ENCODE measurements around the gene INPP5A. TPM values are rescaled to one million over a fixed set of nuclear protein-coding genes. Genes with fewer than 3 reads are reported as not detected.

The INPP5A gene
- total RNA-seq, 1 experiment from 2014 or later, result 12.3 TPM

GRCh38 chr10:132657748-132658147 is 120.2 kb downstream of the INPP5A start:
- Histone ChIP-seq H3K9me3 (ENCODE audit: control insufficient read depth in 1 of 2, insufficient read depth in 1 of 2, low read depth in 1 of 2, low read length in 2 of 2) (no peaks in the 10 kb centered on the region), H3K79me2 (ENCODE audit: insufficient read depth, low read length) (no peaks in the 10 kb centered on the region), H3K4me3 (replicated peaks in 1 of 2; ENCODE audit: low read depth in 1 of 2, low read length in 2 of 2) (no peak overlapping the region), H4K20me1 (ENCODE audit: insufficient read depth) (no peaks in the 10 kb centered on the region), H3K4me1 (ENCODE audit: control insufficient read depth in 1 of 2, insufficient read depth in 2 of 2, low read length in 2 of 2) (no peaks in the 10 kb centered on the region), H3K27ac (ENCODE audit: low read depth, low read length) (no peak overlapping the region), H3K36me3 (ENCODE audit: control insufficient read depth in 1 of 2, insufficient read depth in 2 of 2, low read length in 2 of 2) (no peaks in the 10 kb centered on the region), H2AFZ (ENCODE audit: low read depth, low read length, poor library complexity, severe bottlenecking) (no peak overlapping the region), H3K4me2 (ENCODE audit: low read length) (no peak overlapping the region), H3K9me2 (ENCODE audit: insufficient read depth) (no peaks in the 10 kb centered on the region), H3K27me3 (ENCODE audit: insufficient read depth, low read length) (no peaks in the 10 kb centered on the region), H3K9ac (ENCODE audit: low read length) (no peak overlapping the region)
- ChIA-PET CTCF (no interaction called here), RAD21 (ENCODE audit: low non-redundant PET in 1 of 2, low total read pairs in 2 of 2, uncharacterized antibody in 2 of 2, unreplicated experiment in 2 of 2) (no interaction called here), POLR2A (no interaction called here)
- DNase-seq (ENCODE audit: low read depth, low spot score) (no peak), ATAC-seq (no peak)
- TF ChIP-seq YY1 (IDR thresholded peaks at IDR 0.05; ENCODE audit: extremely low read depth, insufficient replicate concordance, low read depth, low read length), result no peak
- TF ChIP-seq REST (IDR thresholded peaks at IDR 0.05; ENCODE audit: low read depth), result no peak
- TF ChIP-seq EGR1 (IDR thresholded peaks at IDR 0.05; ENCODE audit: low read depth), result no peak
- TF ChIP-seq SP1 (IDR thresholded peaks at IDR 0.05; ENCODE audit: low read depth), result no peak
- TF ChIP-seq SIN3A (IDR thresholded peaks at IDR 0.05; ENCODE audit: low read depth), result no peak
- TF ChIP-seq ZFX (IDR thresholded peaks at IDR 0.05), result no peak
- no peak for TF ChIP-seq CTCF (IDR thresholded peaks at IDR 0.05 in 2 of 3, conservative IDR thresholded peaks at IDR 0.05 in 1 of 3; ENCODE audit: borderline replicate concordance in 1 of 3, insufficient read depth in 1 of 3, low read depth in 2 of 3, low read length in 2 of 3)
- TF ChIP-seq SRF (IDR thresholded peaks at IDR 0.05; ENCODE audit: low read depth), result no peak
- intact Hi-C loops (cut with micrococcal nuclease), result no loop called here
- BruUV-seq (replicated peaks), result no TSS peak
